ENCODE data around the gene LRRC46.

The LRRC46 gene

DNA sequence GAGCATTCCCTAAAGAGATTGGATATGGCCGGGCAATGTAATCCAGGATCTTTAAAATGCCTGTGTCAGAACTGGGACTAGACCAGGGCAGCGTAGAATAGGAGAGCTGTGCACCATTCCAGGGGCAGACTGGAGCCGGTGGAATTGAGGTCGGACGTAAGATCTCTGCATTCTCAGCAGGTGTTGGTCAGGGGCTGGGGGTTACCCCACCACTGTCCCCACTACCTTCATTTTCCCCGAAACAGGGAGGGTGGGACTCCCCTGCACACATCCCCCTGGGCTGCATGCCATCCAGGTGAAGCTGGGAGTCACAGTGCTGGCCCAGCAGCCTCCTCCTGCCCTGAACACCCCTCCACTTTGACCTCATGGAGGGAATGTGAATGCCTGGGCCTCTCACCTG, 27.7 kb upstream of the LRRC46 start:
- Histone ChIP-seq H3K9me3 (ENCODE audit: control extremely low read depth in 1 of 5, control insufficient read depth in 4 of 5, insufficient read depth in 2 of 5, low read depth in 1 of 5, low read length in 4 of 5) (no peaks in the 10 kb centered on the region), H3K4me3 (ENCODE audit: control insufficient read depth in 1 of 7, extremely low read depth in 1 of 7, insufficient read depth in 4 of 7, low read depth in 2 of 7, low read length in 6 of 7) (no peak overlapping the region), H3K36me3 (ENCODE audit: control insufficient read depth in 4 of 4, insufficient read depth in 4 of 4, low read length in 3 of 4) (peaks cover 0 to 20% (median 15%) of the 10 kb centered on the region in 4 experiments), H3K27ac (ENCODE audit: insufficient read depth in 1 of 2, low read depth in 1 of 2, low read length in 2 of 2, poor library complexity in 1 of 2, severe bottlenecking in 2 of 2) (no peak overlapping the region), H3K27me3 (replicated peaks in 2 of 5; ENCODE audit: control insufficient read depth in 4 of 5, insufficient read depth in 5 of 5, low read length in 4 of 5) (peaks cover 0 to 5% (median 0%) of the 10 kb centered on the region in 5 experiments), H3K4me1 (ENCODE audit: control extremely low read depth in 1 of 4, control insufficient read depth in 4 of 4, insufficient read depth in 4 of 4, low read length in 3 of 4) (no peaks in the 10 kb centered on the region)
- ChIA-PET POLR2A (no interaction called here), CTCF (no interaction called here)
- WGBS (ENCODE audit: insufficient coverage), result 76% methylated on average over 3 of the region's 6 CpGs
- DNase-seq, result no peak

DNA sequence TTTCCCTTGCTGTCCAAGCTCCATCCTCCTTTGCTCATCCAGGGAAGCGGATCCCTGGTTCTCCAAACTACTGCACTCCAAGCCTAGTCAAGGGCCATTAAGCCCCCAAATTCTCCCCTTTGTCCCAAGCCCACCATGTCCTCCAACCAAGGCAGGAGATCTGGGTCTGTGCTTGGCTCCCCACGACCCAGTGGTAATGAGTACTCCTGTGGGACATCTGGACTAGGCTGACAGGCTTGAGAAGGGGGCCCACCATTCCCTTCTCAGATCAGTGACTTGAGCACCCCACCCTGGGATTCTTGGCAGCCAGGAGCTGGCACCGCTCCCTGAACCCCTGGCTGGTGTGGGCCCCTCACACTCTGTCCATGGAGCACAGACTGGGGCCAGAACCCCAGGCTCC, 27.0 kb upstream of the LRRC46 start:
- ChIA-PET CTCF (interaction anchor here (0.6 to 1.4 kb wide), 2 partner anchors 55 to 64 kb away, joined by 3 read pairs; no protein-coding TSS in a partner anchor), POLR2A (no interaction called here)
- no peak for DNase-seq
- H3K27me3 ChIP-seq (replicated peaks in 2 of 5; ENCODE audit: control insufficient read depth in 4 of 5, insufficient read depth in 5 of 5, low read length in 4 of 5), result peaks cover 0 to 5% (median 0%) of the 10 kb centered on the region in 5 experiments
- WGBS (ENCODE audit: insufficient coverage), result 95% methylated on average over 2 of the region's 3 CpGs
- H3K4me1 ChIP-seq (ENCODE audit: control extremely low read depth in 1 of 4, control insufficient read depth in 4 of 4, insufficient read depth in 4 of 4, low read length in 3 of 4), result no peaks in the 10 kb centered on the region
- no peaks in the 10 kb centered on the region for H3K9me3 ChIP-seq (ENCODE audit: control extremely low read depth in 1 of 5, control insufficient read depth in 4 of 5, insufficient read depth in 2 of 5, low read depth in 1 of 5, low read length in 4 of 5)
- no peak overlapping the region for H3K4me3 ChIP-seq (ENCODE audit: control insufficient read depth in 1 of 7, extremely low read depth in 1 of 7, insufficient read depth in 4 of 7, low read depth in 2 of 7, low read length in 6 of 7)
- H3K36me3 ChIP-seq (ENCODE audit: control insufficient read depth in 4 of 4, insufficient read depth in 4 of 4, low read length in 3 of 4), result peaks cover 0 to 27% (median 21%) of the 10 kb centered on the region in 4 experiments
- H3K27ac ChIP-seq (ENCODE audit: insufficient read depth in 1 of 2, low read depth in 1 of 2, low read length in 2 of 2, poor library complexity in 1 of 2, severe bottlenecking in 2 of 2), result no peak overlapping the region

DNA sequence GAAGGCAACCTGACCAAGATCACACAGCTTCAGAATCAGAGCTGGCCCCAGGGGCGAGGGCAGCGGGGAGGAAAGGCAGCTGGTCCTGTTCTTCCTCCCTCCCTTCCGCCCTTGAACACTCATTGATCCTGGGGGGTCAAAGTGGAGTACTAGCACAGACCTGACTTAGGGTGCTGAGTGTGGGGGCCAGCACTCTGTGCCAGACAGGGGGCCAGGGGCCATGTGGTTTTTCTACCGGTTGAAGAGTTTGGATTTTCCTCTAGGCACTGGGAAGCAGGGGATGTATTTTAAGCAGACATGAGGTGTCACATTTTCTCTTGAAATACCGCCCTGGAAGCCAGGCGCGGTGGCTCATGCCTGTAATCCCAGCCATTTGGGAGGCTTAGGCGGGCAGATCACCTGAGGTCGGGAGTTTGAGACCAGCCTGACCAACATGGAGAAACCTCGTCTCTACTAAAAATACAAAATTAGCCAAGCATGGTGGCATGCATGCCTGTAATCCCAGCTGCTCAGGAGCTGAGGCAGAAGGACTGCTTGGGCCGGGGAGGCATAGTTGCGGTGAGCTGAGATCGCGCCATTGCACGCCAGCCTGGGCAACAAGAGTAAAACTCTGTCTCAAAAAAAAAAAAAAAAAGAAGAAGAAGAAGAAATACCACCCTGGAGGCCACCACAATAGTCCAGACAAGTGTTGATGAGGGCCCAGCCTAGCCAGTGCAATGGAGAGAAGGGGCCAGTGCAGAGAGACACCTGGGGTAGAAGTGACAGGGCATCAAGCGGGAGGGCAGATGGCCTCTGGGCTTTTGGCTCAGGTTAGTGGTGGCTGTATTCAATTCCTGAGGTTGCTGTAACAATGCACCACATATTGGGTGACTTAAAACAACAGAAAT, 25.2 kb upstream of the LRRC46 start:
- DNase-seq, result no peak
- Histone ChIP-seq H3K36me3 (ENCODE audit: control insufficient read depth in 4 of 4, insufficient read depth in 4 of 4, low read length in 3 of 4) (peaks cover 0 to 44% (median 30%) of the 10 kb centered on the region in 4 experiments), H3K9me3 (ENCODE audit: control extremely low read depth in 1 of 5, control insufficient read depth in 4 of 5, insufficient read depth in 2 of 5, low read depth in 1 of 5, low read length in 4 of 5) (no peaks in the 10 kb centered on the region), H3K4me1 (ENCODE audit: control extremely low read depth in 1 of 4, control insufficient read depth in 4 of 4, insufficient read depth in 4 of 4, low read length in 3 of 4) (no peaks in the 10 kb centered on the region), H3K4me3 (ENCODE audit: control insufficient read depth in 1 of 7, extremely low read depth in 1 of 7, insufficient read depth in 4 of 7, low read depth in 2 of 7, low read length in 6 of 7) (no peak overlapping the region), H3K27me3 (replicated peaks in 2 of 5; ENCODE audit: control insufficient read depth in 4 of 5, insufficient read depth in 5 of 5, low read length in 4 of 5) (peaks cover 0 to 2% (median 0%) of the 10 kb centered on the region in 5 experiments), H3K27ac (ENCODE audit: insufficient read depth in 1 of 2, low read depth in 1 of 2, low read length in 2 of 2, poor library complexity in 1 of 2, severe bottlenecking in 2 of 2) (no peak overlapping the region)
- POLR2A ChIA-PET, result no interaction called here
- CTCF ChIA-PET, result interaction anchor here (1.3 to 1.5 kb wide), 2 partner anchors 16 kb away, joined by 3 read pairs; no protein-coding TSS in a partner anchor
- 90% methylated on average over 9 of the region's 16 CpGs for WGBS (ENCODE audit: insufficient coverage)

DNA sequence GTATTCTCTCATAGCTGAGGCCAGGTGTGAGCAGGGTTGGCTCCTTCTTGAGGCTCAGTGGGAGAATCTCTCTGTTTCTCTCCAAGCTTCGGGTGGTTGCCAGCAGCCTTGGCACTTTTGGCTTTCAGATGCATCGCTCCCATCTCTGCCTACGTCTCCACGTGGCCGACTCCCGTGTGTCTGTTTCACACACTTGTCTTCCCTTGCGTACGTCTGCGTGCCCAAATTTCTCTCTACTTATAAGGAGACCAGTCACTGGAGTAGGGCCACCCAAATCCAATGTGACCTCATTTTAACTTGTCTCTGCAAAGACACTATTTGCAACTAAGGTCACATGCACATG, 24.6 kb upstream of the LRRC46 start:
- ChIA-PET CTCF (interaction anchor here (1.5 kb wide), 1 partner anchor 16 kb away, joined by 3 read pairs; no protein-coding TSS in a partner anchor), POLR2A (no interaction called here)
- Histone ChIP-seq H3K9me3 (ENCODE audit: control extremely low read depth in 1 of 5, control insufficient read depth in 4 of 5, insufficient read depth in 2 of 5, low read depth in 1 of 5, low read length in 4 of 5) (no peaks in the 10 kb centered on the region), H3K4me1 (ENCODE audit: control extremely low read depth in 1 of 4, control insufficient read depth in 4 of 4, insufficient read depth in 4 of 4, low read length in 3 of 4) (no peaks in the 10 kb centered on the region), H3K36me3 (ENCODE audit: control insufficient read depth in 4 of 4, insufficient read depth in 4 of 4, low read length in 3 of 4) (peaks cover 3 to 49% (median 34%) of the 10 kb centered on the region in 4 experiments), H3K27ac (ENCODE audit: insufficient read depth in 1 of 2, low read depth in 1 of 2, low read length in 2 of 2, poor library complexity in 1 of 2, severe bottlenecking in 2 of 2) (no peak overlapping the region), H3K4me3 (ENCODE audit: control insufficient read depth in 1 of 7, extremely low read depth in 1 of 7, insufficient read depth in 4 of 7, low read depth in 2 of 7, low read length in 6 of 7) (no peak overlapping the region), H3K27me3 (replicated peaks in 2 of 5; ENCODE audit: control insufficient read depth in 4 of 5, insufficient read depth in 5 of 5, low read length in 4 of 5) (peaks cover 0 to 2% (median 0%) of the 10 kb centered on the region in 5 experiments)
- DNase-seq, result no peak
- 95% methylated on average over 9 of the region's 9 CpGs for WGBS (ENCODE audit: insufficient coverage)

DNA sequence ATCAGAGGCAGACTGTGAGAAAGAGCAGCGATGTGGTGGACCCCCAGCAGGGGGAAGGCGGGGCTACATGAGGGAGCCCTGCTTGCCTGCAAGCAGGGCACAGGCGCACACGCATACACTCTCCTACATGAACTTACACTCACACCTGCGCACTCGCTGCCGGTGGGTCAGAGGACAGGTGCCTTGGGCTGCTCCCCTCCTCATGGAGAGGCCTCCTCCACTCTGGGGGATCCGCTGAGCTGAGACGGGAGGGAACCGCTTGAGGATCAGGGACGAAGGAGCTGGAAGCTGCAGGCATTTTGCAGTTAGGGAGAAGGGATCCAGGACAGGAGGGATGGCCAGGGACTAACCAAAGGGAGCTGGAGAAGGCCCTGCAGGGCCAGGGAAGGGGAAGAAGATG, 24.0 kb upstream of the LRRC46 start:
- Histone ChIP-seq H3K4me3 (ENCODE audit: control insufficient read depth in 1 of 7, extremely low read depth in 1 of 7, insufficient read depth in 4 of 7, low read depth in 2 of 7, low read length in 6 of 7) (no peak overlapping the region), H3K27ac (ENCODE audit: insufficient read depth in 1 of 2, low read depth in 1 of 2, low read length in 2 of 2, poor library complexity in 1 of 2, severe bottlenecking in 2 of 2) (no peak overlapping the region), H3K9me3 (ENCODE audit: control extremely low read depth in 1 of 5, control insufficient read depth in 4 of 5, insufficient read depth in 2 of 5, low read depth in 1 of 5, low read length in 4 of 5) (no peaks in the 10 kb centered on the region), H3K27me3 (replicated peaks in 2 of 5; ENCODE audit: control insufficient read depth in 4 of 5, insufficient read depth in 5 of 5, low read length in 4 of 5) (peaks cover 0 to 2% (median 0%) of the 10 kb centered on the region in 5 experiments), H3K36me3 (ENCODE audit: control insufficient read depth in 4 of 4, insufficient read depth in 4 of 4, low read length in 3 of 4) (peaks cover 6 to 54% (median 36%) of the 10 kb centered on the region in 4 experiments), H3K4me1 (ENCODE audit: control extremely low read depth in 1 of 4, control insufficient read depth in 4 of 4, insufficient read depth in 4 of 4, low read length in 3 of 4) (no peaks in the 10 kb centered on the region)
- 97% methylated on average over 5 of the region's 11 CpGs for WGBS (ENCODE audit: insufficient coverage)
- ChIA-PET POLR2A (no interaction called here), CTCF (interaction anchor here (1.5 kb wide), 1 partner anchor 15 kb away, joined by 3 read pairs; no protein-coding TSS in a partner anchor)
- DNase-seq, result no peak

DNA sequence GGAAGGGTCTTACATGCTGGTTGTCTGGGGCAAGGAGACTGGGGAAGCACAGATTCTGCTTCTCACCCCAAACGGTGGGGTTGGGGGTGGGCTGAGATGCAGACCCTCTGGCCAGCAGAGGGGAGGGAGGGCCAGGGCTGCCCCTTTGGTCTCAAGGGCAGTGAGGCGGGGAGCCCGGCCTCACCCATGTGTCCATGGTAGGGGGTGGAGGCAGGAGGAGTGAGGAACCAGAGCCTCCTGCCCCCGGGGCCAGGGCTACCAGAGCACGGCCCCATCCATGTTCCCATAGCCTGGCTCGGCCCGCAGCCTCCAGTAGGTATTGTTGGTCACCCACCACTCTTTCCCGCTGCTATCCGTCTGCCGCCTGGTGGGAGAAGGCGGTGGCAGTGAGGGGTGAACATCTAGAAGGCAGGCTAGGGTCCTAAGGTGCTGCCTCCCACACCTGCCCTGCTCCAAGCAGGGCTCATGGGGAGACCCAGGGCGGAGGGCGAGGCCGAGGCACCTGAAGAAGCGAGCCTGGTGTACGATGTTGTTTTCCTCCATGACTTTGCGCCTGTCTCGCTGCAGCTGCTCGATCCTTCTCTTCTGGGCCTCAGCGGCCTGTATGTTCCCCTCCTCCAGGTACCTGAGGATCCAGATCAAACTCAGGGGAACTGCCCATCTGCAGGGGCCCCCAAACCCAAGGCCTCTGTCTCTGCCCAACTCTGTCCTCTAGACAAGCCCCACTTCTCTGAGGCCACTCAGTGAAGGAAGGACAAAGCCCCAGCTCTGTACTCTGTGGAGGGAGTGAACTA, 23.2 kb upstream of the LRRC46 start:
- H3K4me3 ChIP-seq (ENCODE audit: control insufficient read depth in 1 of 7, extremely low read depth in 1 of 7, insufficient read depth in 4 of 7, low read depth in 2 of 7, low read length in 6 of 7), result no peak overlapping the region
- WGBS (ENCODE audit: insufficient coverage), result 94% methylated on average over 20 of the region's 20 CpGs

More for the DNA sequence above, 23.2 kb upstream of the LRRC46 start:
- POLR2A ChIA-PET, result no interaction called here
- DNase-seq, result no peak
- Histone ChIP-seq H3K9me3 (ENCODE audit: control extremely low read depth in 1 of 5, control insufficient read depth in 4 of 5, insufficient read depth in 2 of 5, low read depth in 1 of 5, low read length in 4 of 5) (no peaks in the 10 kb centered on the region), H3K4me1 (ENCODE audit: control extremely low read depth in 1 of 4, control insufficient read depth in 4 of 4, insufficient read depth in 4 of 4, low read length in 3 of 4) (no peaks in the 10 kb centered on the region), H3K36me3 (ENCODE audit: control insufficient read depth in 4 of 4, insufficient read depth in 4 of 4, low read length in 3 of 4) (peaks cover 7 to 60% (median 43%) of the 10 kb centered on the region in 4 experiments), H3K27ac (ENCODE audit: insufficient read depth in 1 of 2, low read depth in 1 of 2, low read length in 2 of 2, poor library complexity in 1 of 2, severe bottlenecking in 2 of 2) (no peak overlapping the region), H3K27me3 (replicated peaks in 2 of 5; ENCODE audit: control insufficient read depth in 4 of 5, insufficient read depth in 5 of 5, low read length in 4 of 5) (peaks cover 0 to 2% (median 0%) of the 10 kb centered on the region in 5 experiments)
- CTCF ChIA-PET, result interaction anchor here (1.5 kb wide), 1 partner anchor 14 kb away, joined by 3 read pairs; no protein-coding TSS in a partner anchor
